GM15510 (cell line): ENCODE data around the gene OLIG1.

Experiments used
- POLR2A ChIP-seq: IDR thresholded peaks from 3 replicates; pipeline ENCODE4 v1.6.1; 2011; ENCODE audit warnings: borderline replicate concordance; ENCODE audit not compliant: insufficient read length; ENCODE audit errors: extremely low read depth

OLIG1 gene

DNA sequence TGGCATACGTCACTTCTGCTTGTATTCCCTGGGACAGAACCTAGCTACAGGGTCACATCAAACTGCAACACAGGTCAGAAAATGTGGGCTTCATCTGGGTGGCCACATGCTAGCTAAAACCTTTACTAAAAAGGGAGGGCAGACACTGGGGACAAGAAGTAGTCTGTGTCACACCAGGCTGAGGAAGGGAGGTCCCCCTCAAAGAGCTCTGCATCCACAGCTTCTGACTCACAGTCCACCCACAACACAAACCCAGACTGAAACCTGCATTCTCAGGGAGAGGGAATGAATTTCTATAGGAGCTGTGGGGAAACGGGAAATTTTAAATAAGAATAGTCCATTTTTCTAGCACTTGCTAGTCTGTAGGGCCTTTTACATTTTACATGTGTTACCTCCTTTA, 28.0 kb upstream of the OLIG1 start:
- TF ChIP-seq POLR2A: no peak

DNA sequence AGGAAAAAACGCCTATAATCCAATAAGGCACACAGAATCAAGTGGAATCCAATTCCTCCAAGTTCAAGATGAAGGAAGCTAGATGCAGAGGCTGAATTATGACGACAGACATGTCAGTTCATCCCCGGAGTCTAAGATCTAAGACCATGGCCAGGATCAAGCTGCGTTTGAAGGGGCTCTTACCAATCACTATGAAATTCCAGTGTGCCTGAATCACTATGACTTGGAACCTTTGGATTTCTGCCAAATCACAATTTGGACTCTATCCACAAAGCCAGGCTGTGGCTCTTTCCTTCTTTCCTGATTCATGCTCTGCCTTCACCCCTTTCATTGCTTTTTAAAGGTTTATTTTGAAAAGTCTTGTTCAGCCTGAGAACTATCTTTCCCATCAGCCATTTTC, 27.1 kb upstream of the OLIG1 start:
- TF ChIP-seq POLR2A: no peak

DNA sequence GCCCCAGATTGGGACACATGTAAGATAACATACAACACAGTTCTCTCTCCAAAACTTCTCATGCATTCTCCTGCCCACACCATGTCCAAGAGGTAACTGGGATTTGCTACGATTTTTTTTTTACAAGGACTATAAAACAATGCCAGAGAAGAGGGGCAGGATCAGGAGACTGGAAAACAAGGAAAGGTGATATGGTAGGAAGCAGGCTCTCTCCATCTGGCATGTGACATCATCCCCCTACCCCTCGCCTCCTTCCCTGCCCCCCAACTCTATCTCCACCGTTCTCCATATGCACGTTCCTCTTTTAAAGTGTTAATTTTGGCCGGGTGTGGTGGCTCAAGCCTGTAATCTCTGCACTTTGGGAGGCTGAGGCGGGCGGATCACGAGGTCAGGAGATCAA, 23.5 kb upstream of the OLIG1 start:
- no peak for TF ChIP-seq POLR2A

DNA sequence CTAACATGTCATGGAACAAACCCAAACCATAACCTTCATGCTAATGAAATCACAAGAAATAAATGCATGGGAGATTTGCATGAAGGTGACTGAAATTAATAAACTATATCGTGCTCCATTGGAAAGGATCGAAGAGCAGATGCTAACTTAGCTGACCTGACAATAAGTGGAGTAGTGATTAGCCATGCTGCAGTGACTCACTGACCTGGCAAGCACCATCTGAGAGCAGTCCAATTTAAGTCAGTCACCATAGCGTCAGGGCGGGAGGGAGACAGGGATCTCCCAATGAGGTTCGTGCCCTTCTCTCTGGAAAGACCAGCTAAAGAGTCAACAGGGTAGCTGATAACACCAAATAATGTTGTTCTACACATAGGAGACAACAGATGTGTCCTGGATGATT, 22.7 kb upstream of the OLIG1 start:
- no peak for TF ChIP-seq POLR2A

DNA sequence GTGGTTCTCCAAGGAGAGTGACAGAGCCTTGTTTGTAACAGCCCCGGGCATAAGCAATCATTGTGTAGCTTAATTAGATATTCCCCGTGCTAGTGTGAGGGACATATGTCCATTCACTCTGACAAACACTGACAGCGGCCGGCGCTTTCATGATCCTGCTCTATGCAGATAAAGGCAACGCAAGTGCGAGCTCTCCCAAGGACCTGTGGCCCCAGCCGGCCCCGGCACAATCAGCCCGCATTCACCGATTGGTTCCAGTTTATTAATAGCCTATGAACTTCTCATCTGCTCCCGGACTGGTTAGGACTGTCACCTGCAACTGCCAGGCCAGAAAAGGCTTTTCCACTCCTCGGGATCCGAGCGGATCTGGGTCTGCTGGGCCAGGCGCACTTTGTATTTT, 18.0 kb upstream of the OLIG1 start:
- no peak for TF ChIP-seq POLR2A

DNA sequence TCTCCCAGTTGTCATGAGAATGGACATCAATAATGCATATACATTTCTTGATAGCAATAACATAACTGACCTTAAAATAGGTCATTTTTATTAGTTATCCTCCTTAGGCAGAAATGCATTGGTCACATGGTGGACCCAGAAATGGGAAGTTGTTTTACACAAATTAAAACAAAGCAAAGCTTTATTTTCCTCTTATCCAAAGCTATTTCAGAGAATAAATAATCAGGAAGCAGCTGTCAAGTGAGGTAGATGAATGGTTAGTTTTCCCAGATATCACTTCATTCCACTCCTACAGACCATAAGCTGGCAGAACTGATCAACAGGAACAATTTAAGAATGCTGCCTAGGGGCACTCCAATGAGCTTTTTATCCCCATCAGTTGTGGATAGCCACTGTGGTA, 16.0 kb upstream of the OLIG1 start:
- TF ChIP-seq POLR2A: no peak

DNA sequence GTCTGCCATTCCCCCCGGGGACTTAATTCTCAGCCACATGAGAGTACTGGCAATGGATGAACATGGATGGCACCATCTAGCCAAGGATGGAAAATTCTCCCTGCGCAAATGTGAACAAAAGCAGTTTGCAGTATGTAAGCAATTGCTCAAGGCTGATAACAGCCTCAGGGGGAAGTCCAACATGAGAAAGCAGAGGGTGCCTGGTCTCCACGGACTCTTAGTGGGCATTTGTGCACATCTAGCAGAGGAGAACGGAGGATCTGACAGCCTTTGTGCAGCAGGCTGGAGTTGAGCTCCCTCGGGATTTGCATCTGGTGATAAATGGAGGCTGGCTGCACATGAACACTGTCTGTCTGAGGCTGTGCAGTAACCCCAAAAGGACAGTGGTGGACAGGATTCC, 13.9 kb upstream of the OLIG1 start:
- TF ChIP-seq POLR2A: no peak

DNA sequence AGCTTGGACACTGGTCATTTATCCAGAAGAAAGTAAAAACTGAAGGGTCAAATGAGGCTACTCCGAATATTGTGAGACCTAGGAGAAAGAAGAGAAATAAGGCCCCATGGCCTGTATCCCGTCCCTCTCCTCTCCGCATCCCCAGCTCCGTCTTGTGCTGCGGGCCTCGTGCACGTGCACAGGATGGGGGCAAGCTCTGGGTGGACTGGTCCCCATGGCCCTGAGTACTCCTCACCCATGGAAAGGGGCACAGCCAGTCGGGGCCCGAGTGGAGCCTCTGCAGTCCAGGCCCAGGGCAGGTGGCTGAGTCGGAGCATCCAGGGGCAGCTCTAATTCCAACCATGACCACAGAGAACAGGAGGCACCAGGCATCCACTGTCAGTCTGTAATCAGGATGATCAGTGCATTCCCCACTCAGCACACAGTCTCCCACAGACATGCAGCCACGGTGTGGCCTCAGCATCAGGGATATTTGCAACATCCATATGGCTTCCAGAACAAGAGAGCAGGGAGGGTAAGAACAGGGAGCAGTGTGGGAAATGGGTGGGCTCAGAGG, 12.5 kb upstream of the OLIG1 start:
- no peak for TF ChIP-seq POLR2A

DNA sequence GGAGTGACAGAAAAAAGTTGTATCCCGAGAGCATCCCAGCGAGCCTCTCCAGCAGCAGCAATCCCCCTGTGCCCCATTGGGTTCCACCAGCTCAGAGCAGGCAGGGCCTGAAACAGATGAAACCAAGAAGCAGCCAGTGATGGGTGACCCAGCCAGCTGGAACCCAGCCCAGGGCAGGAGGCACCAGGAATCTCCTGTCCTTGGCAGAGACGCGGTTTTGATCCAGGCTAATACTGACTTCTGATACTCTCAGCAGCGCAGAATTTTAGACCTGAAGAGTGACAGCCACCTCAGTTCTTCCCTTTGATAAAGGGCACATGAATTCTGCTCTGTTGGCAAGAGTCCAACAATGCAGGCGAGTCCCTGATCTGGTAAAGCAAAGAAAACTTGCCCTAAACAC, 11.4 kb upstream of the OLIG1 start:
- TF ChIP-seq POLR2A: no peak

DNA sequence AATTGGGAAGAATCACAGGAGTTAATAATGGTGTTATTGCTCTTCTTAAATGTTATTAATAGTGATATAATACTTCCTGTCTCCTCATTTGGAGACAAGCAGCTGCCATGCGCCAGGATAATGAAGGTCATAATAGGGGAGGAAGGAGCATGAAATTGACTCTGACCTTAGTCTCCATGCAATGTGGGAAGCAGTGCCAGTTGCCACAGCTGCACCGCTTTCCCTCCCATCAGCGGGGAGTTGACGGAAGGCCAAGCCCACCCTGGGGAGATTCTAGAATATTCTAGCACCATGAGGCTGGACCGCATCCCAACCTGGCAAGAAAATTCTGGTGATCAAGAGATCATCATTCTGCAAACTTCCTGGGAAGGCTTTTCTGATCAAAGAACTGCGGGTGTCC, 11.0 kb upstream of the OLIG1 start:
- no peak for TF ChIP-seq POLR2A

DNA sequence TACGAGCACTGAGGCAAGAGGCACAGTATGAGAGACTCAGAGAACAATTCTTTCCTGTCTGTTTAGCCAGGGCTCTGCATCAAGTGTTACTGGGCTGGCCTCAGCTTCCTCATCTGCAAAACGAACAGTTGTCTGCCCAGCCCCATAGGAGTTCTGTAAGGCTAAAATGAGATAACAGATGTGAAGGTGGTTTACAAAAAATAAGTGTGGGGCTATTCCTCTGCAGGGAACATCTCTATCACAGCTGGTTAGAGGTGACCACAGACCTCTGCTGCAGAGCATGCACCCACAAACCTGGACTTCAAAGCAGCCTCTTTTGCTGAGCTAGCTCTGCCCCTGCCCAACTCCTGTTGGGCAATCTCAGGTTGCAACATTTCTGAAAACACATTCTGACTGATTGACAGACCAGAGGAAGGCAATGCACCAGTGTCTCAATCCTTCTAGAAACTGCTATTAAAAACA, 10.5 kb upstream of the OLIG1 start:
- TF ChIP-seq POLR2A: no peak

DNA sequence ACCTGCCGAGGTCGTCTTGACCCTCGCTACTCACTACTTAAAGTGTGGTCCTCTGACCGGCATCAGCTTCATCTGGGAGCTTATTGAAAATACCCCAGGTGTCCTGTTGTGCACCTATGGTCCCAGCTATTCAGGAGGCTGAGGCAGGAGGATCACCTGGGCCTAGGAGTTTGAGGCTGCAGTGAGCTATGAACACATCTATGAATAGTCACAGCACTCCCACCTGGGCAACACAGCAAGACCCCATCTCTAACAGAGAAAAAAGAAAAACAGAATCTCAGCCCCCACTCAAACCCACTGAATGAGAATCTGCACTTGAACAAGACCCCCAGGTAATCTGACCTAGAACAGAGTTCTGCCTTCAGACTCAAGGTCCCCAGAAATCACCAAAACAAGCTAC, 8.7 kb upstream of the OLIG1 start:
- no peak for TF ChIP-seq POLR2A

DNA sequence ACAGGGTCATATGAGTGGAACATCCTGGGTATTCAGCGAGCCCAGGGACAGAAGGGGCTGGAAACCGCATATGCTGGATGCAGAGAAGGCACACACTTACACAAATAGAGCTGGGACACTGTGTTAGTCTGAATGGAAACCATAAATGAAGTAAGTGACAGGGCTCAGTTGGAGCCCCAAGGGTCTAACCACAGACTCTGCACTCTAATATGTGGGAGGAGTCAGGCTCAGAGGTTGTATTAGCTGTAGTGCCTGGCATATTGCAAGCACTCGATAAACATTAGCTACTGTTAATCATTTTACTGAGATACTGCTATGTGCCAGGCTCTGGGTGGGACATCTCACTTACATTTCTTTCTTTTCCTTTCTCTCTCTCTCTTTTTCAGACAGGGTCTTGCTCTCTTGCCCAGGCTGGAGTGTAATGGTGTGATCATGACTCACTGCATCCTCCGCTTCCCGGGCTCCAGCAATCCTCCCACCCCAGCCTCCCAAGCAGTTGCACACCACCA, 6.5 kb upstream of the OLIG1 start:
- no peak for TF ChIP-seq POLR2A

DNA sequence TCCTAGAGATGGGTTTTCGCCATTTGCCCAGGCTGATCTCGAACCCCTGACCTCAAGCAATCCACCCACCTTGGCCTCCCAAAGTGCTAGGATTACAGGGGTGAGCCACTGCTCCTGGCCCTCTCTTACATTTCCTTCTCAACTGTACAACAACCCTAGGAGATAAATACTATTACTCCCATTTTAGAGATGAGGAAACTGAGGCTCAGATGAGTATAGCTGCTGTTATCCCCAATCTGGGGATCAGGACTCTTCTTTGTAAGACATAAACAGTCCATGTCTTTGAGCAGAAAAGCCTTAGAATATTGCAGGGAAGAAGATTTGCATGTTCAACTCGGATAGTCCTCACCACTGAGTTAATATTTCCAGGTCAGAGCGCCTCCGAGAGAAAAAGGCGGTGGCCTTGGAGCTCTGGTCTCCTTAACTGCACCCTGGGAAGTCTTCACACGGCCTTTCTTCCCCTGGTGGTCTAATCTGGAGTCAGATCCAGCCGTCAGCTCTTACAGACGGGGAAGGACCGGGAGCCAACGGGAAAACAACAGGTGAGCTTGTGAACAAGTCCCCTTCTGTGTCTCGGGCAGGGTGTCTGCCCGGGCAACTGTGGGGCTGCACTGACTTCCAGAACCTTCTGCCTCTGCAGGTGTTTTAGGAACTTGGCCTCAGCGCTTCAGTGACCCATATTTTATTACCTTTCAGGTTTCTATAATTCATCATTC, 5.9 kb upstream of the OLIG1 start:
- TF ChIP-seq POLR2A: no peak

DNA sequence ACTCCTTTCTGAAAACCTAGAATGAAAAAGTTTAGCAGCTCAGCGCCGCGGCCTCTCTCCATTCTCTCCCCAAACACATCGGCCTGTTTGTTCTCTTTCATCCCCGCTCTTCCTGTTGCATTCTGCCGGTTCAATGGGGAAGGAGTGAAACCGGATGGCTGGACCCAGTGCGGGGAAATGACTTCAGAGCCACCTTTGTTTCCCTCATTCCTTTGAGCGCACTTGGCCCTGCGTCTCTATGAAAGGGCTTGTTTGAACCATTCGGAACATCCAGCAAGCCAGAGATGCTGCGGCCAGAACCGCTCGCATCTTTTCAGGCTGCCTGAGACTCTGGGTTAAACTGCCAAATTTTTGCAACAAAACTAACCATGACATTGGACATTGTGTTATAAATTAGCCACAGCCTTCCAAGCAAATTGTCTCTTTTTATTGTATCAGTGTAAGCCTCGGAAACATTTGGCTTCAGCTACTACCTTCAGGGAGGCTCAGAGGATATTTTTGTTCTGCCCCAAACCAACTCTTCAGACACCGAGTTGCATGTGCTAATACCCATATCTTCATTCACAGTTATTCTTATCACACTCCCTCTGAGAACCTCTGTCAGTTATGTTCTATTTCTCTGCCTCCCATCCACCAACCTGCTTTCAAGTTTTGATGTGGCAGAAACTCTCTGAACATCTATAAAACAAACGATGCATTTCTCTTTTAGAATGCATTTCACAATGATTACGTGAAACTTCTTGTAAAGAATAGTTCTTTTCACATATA, 5.1 kb upstream of the OLIG1 start:
- no peak for TF ChIP-seq POLR2A

DNA sequence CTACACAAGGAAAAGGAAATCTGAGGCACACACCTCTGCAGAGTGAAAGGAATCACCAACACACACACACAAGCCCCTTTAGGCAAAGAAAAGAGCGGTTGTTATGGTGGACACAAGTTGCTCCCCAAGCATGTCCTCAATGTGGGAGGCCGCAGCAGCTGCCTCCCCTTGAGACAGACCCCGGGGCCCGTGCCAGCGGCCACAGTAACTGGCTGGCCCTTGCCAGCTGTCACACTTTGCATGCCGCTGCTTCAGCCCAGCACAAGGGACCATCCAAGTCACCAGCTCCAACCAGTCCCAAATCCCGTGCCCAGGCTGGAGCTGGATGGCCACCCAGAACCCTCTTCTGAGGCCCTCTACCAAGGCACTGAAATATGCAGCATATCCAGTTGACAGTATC, 2.9 kb upstream of the OLIG1 start:
- no peak for TF ChIP-seq POLR2A
